Measurements from ENCODE around the gene UVSSA. TPM values are rescaled to one million over a fixed set of nuclear protein-coding genes. Genes with fewer than 3 reads are reported as not detected.

Gene UVSSA
- total and polyA plus RNA-seq, 9 of the 15 experiments (the other 6 are each of a cell fraction or from before 2014, with no cell fraction given): 0.21 to 14.6 (median 3.3) TPM

DNA sequence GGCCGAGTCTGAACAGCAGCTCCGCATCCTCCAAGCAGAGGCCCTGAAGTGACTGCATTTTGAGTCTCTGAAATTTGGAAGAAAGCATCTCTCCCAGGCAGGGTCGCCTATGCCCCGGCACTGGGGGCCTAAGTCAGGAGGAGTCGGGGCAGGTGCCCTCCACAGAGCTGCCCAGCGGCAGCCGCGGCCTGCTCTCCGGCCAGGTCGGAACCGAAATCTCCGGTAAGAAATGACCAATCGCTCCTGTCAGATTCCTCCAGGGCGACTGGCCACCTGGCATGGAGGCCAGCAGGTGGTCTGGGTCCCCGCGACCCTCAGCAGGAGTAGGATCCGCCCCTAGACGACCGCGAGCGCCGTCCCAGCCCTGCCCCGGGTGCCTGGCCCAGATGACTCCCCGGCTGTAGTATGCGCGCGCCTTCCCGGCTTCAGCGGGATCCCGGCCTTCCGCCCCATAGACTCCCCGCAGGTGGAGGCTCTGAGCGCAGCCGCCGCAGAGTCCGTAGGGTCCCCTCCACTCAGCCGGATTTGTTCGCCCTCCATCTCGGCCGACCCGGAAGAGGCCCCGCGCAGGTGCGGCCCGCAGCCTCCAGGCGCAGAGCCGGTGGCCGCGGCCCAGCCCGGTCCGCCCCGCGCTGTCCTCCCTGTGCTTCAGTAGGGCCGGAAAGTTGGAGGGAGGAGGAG is 57.7 kb downstream of the UVSSA start (continued):
- no peak for TF ChIP-seq THAP12 (CRISPR knock-in tag; IDR thresholded peaks at IDR 0.05)

GRCh38 chr4:1405254-1405635 is 58.2 kb downstream of the UVSSA start:
- no TSS peak for BruUV-seq (replicated peaks)
- Histone ChIP-seq H3K9me3 (replicated peaks; ENCODE audit: control insufficient read depth, insufficient read depth, low read depth, low read length) (no peaks in the 10 kb centered on the region; the same call in 1 of the 2 replicates), H3K27me3 (ENCODE audit: control insufficient read depth in 2 of 2, insufficient read depth in 2 of 2, low read length in 2 of 2) (peaks cover 2 to 26% of the 10 kb centered on the region in 2 experiments; a peak in 2 of 5 replicates), H3K27ac (ENCODE audit: extremely low read depth, low read depth, low read length) (no peak overlapping the region), H3K4me2 (ENCODE audit: insufficient read depth, low read length) (no peak overlapping the region), H4K20me1 (replicated peaks; ENCODE audit: control insufficient read depth, insufficient read depth, low read length) (no peaks in the 10 kb centered on the region), H3K36me3 (ENCODE audit: control insufficient read depth, insufficient read depth, low read length) (no peaks in the 10 kb centered on the region), H3K79me2 (ENCODE audit: control insufficient read depth, insufficient read depth, low read length) (no peaks in the 10 kb centered on the region), H2AFZ (ENCODE audit: low read depth, low read length) (no peak overlapping the region), H3K9me1 (ENCODE audit: control insufficient read depth, insufficient read depth, low read length) (no peaks in the 10 kb centered on the region), H3K9ac (ENCODE audit: insufficient read depth in 1 of 2, low read depth in 2 of 2, low read length in 2 of 2) (no peak overlapping the region), H3K4me1 (replicated peaks in 1 of 2; ENCODE audit: control insufficient read depth in 2 of 2, insufficient read depth in 2 of 2, low read length in 2 of 2) (peaks cover 0 to 32% of the 10 kb centered on the region in 2 experiments; a peak in 2 of 5 replicates), H3K4me3 (no peak overlapping the region)
- FAIRE-seq (no peak), DNase-seq (ENCODE audit: extremely low read depth in 1 of 4, low spot score in 3 of 4) (no peak), ATAC-seq (no peak)
- 69% methylated on average over 19 of the region's 26 CpGs for WGBS (ENCODE audit: insufficient coverage, low coverage, missing lambda C conversion rate)
- CTCF ChIA-PET (ENCODE audit: low intra/inter-chr PET ratio): no interaction called here
- intact Hi-C loops (cut with micrococcal nuclease) (no loop called here), in situ Hi-C loops (cut with MboI) (no loop called here)
- POLR2A ChIA-PET: no interaction called here
- TF ChIP-seq DIDO1 (tag; IDR thresholded peaks at IDR 0.05; ENCODE audit: low read depth): no peak
- no peak for TF ChIP-seq CC2D1A (IDR thresholded peaks at IDR 0.05)
- TF ChIP-seq, protein P1, sequence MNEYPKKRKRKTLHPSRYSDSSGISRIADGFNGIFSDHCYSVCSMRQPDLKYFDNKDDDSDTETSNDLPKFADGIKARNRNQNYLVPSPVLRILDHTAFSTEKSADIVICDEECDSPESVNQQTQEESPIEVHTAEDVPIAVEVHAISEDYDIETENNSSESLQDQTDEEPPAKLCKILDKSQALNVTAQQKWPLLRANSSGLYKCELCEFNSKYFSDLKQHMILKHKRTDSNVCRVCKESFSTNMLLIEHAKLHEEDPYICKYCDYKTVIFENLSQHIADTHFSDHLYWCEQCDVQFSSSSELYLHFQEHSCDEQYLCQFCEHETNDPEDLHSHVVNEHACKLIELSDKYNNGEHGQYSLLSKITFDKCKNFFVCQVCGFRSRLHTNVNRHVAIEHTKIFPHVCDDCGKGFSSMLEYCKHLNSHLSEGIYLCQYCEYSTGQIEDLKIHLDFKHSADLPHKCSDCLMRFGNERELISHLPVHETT (CRISPR knock-in tag; conservative IDR thresholded peaks at IDR 0.05 in 1 of 2, IDR thresholded peaks at IDR 0.05 in 1 of 2): no peak
- TF ChIP-seq ZNF436 (CRISPR knock-in tag; IDR thresholded peaks at IDR 0.05): no peak
- no peak for TF ChIP-seq ETV6 (IDR thresholded peaks at IDR 0.05; ENCODE audit: borderline replicate concordance in 1 of 2, low read depth in 2 of 2, low read length in 1 of 2)
- no peak for TF ChIP-seq ETV6 (CRISPR knock-in tag; IDR thresholded peaks at IDR 0.05; ENCODE audit: borderline replicate concordance)
- TF ChIP-seq, protein P2, sequence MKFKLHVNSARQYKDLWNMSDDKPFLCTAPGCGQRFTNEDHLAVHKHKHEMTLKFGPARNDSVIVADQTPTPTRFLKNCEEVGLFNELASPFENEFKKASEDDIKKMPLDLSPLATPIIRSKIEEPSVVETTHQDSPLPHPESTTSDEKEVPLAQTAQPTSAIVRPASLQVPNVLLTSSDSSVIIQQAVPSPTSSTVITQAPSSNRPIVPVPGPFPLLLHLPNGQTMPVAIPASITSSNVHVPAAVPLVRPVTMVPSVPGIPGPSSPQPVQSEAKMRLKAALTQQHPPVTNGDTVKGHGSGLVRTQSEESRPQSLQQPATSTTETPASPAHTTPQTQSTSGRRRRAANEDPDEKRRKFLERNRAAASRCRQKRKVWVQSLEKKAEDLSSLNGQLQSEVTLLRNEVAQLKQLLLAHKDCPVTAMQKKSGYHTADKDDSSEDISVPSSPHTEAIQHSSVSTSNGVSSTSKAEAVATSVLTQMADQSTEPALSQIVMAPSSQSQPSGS (CRISPR knock-in tag; IDR thresholded peaks at IDR 0.05): no peak
- TF ChIP-seq, protein P3, sequence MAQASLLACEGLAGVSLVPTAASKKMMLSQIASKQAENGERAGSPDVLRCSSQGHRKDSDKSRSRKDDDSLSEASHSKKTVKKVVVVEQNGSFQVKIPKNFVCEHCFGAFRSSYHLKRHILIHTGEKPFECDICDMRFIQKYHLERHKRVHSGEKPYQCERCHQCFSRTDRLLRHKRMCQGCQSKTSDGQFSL (CRISPR knock-in tag; IDR thresholded peaks at IDR 0.05): no peak
- TF ChIP-seq, protein P3 (tag; IDR thresholded peaks at IDR 0.05): no peak

All from K562 (cell line).